Activated CD8-positive, alpha-beta memory T cell treated with anti-CD3 and anti-CD28 coated beads, Interleukin-2, amount 50 U/mL, for 1 hour (primary cell): Measurements from ENCODE around the gene MGRN1.
A peak's percentile ranks its signal among the peaks of the same experiment; 100 is the strongest.

Source experiments
- DNase-seq: peaks from one replicate; pipeline ENCODE4 v3.0.0-alpha.2; 2020; ENCODE audit errors: extremely low read depth

Gene MGRN1

GRCh38 chr16:4675864-4676786 lies 51.5 kb downstream of the MGRN1 start:
- peak; percentile 59 for DNase-seq

- no peak for DNase-seq
These were observed 52.2 kb downstream of the MGRN1 start for GRCh38 chr16:4676831-4677230.

DNA sequence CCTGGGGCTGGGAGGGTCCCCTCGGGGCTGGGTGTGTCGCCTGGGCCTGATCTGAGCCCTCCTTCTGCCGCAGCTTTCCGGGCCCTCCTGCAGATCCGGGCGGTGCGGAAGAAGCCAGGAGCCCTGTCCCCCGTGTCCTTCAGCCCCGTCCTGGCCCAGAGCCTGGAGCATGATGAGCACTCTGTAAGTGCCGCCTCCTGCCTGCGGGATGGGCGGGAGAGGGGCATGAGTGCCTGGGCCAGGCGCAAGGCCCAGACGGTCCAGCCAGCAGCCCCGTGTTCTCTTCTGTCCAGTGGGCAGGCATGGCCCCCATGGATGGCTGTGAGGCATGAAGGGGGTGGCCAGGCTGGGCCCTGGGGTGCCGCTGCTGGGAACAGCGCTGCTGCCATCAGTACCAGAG lies 52.8 kb downstream of the MGRN1 start:
- no peak for DNase-seq

DNA sequence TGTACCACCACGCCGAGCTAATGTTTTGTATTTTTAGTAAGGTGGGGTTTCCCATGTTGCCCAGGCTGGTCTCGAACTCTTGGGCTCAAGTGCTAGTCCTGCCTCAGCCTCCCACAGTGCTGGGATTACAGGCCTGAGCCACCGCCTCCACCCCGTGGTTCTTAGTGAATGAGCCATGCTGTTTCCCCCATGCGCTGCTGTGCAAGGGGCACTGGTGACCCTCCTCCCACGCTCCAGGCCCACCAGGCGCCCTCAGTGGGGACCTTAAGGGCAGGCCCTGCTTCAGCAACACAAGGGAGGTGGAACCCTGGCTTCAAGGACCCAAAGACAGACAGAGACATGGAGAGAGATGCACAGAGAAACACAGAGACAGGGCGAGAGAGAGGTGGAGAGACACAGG lies 53.4 kb downstream of the MGRN1 start:
- DNase-seq: no peak

- no peak for DNase-seq
These were observed 54.0 kb downstream of the MGRN1 start for GRCh38 chr16:4678596-4678995.

- no peak for DNase-seq
These were observed 54.7 kb downstream of the MGRN1 start for GRCh38 chr16:4679156-4679849.

DNA sequence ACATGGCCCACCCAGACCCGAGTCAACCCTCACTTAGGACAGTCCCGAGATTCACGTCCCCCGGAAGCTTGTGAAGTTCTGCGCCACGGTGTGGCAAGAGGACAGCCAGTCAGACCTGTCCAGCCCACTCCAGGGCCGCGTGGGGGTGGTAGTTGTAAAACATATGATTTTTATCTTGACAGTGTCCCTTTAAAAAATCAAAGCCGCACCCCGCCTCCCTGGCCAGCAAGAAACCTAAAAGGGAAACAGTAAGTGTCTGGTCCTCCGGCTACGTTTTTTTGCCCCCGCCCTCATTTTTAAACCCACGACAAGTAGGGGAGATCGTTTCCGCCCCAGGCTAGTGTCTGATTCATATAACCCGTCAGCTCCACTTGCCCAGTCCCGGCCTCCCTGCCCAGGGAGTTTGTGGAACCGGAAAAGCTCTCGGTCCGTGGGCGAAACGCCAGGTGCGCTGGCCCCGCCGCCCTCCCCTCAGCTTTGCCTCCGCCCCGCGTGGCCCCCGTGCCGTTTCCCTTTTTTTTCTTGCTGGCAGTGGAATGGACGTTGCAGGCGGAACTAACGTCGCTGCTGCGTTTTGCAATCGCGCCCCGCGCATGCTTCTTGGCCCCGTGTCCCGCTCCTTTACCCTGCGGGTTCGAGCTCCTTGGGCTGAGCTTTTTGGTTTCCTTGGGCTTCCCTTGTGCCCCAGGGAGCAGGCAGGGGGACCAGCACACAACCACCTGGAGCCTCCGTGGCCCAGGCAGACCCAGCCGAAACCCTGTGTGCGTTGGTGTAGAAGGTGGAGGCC lies 55.4 kb downstream of the MGRN1 start:
- DNase-seq: no peak

- no peak for DNase-seq
These were observed 56.2 kb downstream of the MGRN1 start for GRCh38 chr16:4680673-4681470.

- no peak for DNase-seq
These were observed 57.0 kb downstream of the MGRN1 start for GRCh38 chr16:4681471-4682083.

GRCh38 chr16:4682084-4682591 lies 57.5 kb downstream of the MGRN1 start:
- no peak for DNase-seq

DNA sequence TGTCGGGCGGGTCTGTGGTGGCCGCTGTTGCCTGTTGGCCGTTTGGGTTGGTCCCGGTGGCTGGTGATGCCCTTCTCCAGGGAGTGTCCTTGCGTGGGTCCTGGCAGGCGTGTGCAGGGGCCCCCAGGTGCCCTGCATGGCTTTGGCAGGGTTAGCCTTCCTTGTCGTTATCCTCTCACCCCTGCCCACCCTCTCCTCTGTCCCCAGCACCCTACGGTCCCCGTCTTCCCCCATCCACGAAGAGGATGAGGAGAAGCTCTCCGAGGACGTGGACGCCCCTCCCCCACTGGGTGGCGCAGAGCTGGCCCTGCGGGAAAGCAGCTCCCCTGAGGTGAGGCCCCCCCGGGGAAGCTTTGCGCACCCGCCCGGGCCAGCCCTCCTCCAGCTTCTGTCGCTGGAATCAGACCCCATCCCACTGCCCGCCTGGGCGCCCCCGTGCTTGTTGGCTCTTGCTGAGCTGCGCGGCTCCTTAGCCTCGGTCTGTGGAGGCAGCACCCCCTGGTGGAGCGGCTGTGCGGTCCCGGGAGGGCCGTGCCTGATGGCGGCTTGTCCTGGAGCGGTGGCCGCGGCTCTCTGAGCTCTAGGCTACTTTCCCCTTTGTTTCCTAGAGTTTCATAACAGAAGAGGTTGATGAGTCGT lies 58.1 kb downstream of the MGRN1 start:
- DNase-seq: no peak

DNA sequence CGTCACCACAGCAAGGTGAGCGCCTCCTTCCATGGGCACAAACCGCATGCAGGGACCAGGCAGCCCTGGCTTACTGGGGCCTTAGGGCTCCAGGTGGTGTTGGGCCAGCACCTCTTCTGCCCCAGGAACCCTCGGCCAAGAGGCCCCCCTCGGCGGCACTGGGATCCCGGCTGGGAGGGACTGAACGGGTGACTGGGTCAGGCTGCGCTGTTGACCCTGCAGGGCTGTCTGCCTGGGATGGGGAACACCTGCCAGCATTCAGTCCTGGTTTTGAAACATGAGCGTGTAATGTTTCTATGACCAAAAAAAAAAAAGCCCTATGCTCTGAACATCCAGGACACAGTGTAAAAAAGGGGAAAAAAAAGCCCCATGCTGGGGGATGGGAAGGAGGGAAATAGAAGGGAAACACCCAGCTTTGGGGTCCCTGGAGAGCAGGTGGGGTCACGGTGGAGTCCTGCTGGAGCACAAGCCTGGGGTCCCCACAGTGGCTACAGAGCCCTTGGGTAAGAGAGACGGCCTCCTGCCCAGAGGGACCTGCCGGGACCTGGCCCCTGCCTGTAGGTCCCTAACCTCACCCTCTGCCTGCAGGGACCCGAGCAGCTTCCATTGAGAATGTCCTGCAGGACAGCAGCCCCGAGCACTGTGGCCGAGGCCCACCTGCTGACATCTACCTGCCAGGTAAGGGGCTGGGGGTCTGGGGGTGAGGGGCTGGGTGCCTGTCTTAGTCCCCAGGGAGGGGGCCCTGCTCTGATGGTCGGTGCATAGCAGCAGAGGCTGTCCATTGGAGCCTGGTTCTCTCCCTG lies 58.8 kb downstream of the MGRN1 start:
- no peak for DNase-seq

DNA sequence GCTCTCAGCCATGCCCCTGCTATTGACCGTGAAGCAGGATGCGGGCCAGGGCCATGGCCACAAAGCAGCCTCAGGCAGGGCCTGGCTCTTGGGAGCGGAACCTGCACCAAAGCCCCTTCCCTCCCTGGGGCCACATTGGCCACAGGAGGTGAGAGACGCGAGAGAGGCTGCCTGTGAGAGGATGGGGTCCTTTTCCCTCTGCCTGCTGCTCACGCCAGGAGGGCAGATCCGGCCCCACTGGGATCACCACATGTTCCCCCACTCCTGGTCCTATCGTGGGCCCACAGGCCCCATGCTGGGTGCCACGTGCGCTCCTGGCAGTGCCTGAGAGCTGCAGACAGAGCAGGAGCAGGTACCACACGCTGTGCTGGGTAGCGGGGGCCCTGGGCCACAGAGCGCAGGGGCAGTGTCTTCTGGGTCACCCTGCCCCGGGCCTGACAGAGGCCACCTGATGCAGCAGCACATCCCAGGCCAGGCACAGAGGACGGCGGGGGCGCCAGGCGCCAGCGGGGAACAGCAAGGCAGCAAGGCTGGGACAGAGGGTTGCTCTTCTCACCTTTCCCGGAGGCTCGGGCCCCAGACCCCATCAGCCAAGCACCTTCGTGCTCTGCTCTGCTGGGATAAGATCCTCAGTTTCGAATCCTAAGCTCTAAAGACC lies 59.6 kb downstream of the MGRN1 start:
- no peak for DNase-seq

DNA sequence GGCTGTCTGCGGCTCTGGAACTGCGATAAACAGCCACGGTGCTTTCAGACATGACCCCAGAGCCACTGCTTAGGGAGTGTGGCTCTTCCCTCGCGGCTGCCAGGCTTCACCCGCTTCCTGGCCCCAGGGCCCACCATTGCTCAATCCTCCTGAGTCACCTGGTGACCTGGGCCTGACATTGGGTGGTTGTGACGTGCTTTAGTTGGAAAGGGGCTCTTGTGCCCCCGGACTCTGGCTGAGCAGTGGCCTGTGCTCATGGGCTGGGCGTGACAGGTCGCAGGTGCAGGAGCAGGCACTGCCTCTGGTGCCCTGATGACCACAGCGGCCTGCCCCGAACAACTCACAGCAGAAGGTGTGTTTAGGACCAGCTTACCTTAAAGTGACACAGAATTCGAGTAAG lies 60.1 kb downstream of the MGRN1 start:
- DNase-seq: no peak

- DNase-seq: no peak
These were observed 60.7 kb downstream of the MGRN1 start for GRCh38 chr16:4685292-4685691.

DNA sequence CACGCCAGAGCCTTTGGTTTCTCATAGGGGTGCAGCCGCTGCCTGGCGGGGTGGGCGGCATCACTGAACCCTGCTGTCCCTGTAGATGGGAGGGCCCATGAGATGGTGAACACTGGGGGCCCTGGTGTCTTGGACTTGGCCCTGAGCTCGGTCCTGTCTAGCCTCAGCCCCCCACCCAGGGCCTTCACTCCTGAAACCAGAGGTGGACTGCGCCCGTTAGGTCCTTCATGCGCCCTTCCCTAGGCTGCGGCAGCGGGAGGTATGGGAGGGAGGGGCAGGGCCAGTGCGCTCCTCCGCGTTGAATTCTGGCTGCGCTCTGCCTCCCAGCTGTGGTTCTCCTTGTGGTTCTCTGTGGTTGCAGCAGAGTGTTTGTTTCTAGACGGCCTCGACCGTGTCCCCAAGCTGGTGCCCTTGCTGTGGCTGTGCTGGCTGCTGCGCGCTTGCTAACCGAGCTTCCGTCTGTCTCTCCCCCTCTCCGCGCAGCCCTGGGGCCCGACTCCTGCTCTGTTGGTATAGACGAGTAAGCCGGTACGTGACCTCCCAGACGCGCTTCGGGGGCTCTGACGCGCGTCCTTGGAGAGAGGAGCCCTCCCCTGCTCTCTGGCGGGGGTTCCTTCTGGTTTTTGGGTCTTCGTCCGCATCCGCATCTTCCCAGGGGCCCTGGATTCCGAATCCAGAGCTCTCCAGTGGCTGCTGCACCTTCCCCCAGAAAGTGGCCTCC lies 61.3 kb downstream of the MGRN1 start:
- DNase-seq: no peak

- no peak for DNase-seq
These were observed 62.0 kb downstream of the MGRN1 start for GRCh38 chr16:4686497-4687210.

- no peak for DNase-seq
These were observed 62.8 kb downstream of the MGRN1 start for GRCh38 chr16:4687416-4687815.
